H1 (cell line): ENCODE results near the gene STIMATE. TPM values are rescaled to one million over a fixed set of nuclear protein-coding genes. Genes with fewer than 3 reads are reported as not detected.

ENCODE experiments used
- CTCF ChIA-PET: fragments of 300-600 bp; sonication (Branson Sonifier 250); formaldehyde crosslinking; loops from one replicate; lab custom pipeline; 2021; ENCODE audit not compliant: partially characterized antibody; lab: Charles Lee
- POLR2A ChIA-PET: fragments of 300-600 bp; sonication (Branson Sonifier 250); formaldehyde crosslinking; loops from one replicate; lab custom pipeline; 2021; ENCODE audit warnings: inconsistent platforms; ENCODE audit not compliant: partially characterized antibody; lab: Charles Lee
- DNase-seq, 2 experiments: peaks; one replicate each; pipeline versions ENCODE4 v3.0.0 to v3.0.0-alpha.2; 2010 to 2022; ENCODE audit warnings: low spot score in 2 of 2, low read depth in 1 of 2, mixed read lengths in 1 of 2
- FAIRE-seq: peaks from 2 replicates; lab custom pipeline; 2011; peaks lifted over from hg19 to GRCh38; lab: Jason Lieb, UNC
- H2AFZ ChIP-seq: 2 replicates; pipeline ENCODE4 v1.8.1; 2012; ENCODE audit warnings: low read length, inconsistent platforms
- H2AK5ac ChIP-seq: 2 replicates; pipeline ENCODE4 v1.6.1; 2013; ENCODE audit warnings: low read depth, low read length
- H2BK120ac ChIP-seq: replicated peaks from 2 replicates; pipeline ENCODE3; 2013; ENCODE audit warnings: low read depth, low read length, inconsistent platforms
- H2BK12ac ChIP-seq: 2 replicates; pipeline ENCODE4 v1.6.1; 2013; ENCODE audit warnings: low read depth, low read length
- H2BK15ac ChIP-seq: 2 replicates; pipeline ENCODE4 v1.6.1; 2013; ENCODE audit warnings: low read length
- H2BK20ac ChIP-seq: 2 replicates; pipeline ENCODE4 v1.6.1; 2013; ENCODE audit warnings: low read length
- H2BK5ac ChIP-seq: 2 replicates; pipeline ENCODE4 v1.6.1; 2013; ENCODE audit warnings: low read depth, low read length
- H3K14ac ChIP-seq: 2 replicates; pipeline ENCODE4 v1.6.1; 2013; ENCODE audit warnings: inconsistent platforms; ENCODE audit not compliant: insufficient read length
- H3K18ac ChIP-seq: 2 replicates; pipeline ENCODE4 v1.6.1; 2013; ENCODE audit warnings: low read length; ENCODE audit errors: extremely low read depth
- H3K23ac ChIP-seq: 2 replicates; pipeline ENCODE4 v1.6.1; 2013; ENCODE audit warnings: inconsistent platforms; ENCODE audit not compliant: insufficient read length
- H3K23me2 ChIP-seq: 2 replicates; pipeline ENCODE4 v1.6.1; 2013; ENCODE audit warnings: low read depth, low read length
- H3K27ac ChIP-seq: 2 replicates; pipeline ENCODE4 v1.6.1; 2011; ENCODE audit warnings: low read depth, low read length, inconsistent platforms
- H3K27me3 ChIP-seq, 4 experiments: replicated peaks in 1 of 4; 1 replicate in 1 of 4; 2 replicates in 3 of 4; pipeline versions ENCODE4 v1.6.1 to v1.8.1; 2011 to 2013; ENCODE audit warnings: low read length in 3 of 4, mild to moderate bottlenecking in 3 of 4, inconsistent platforms in 2 of 4, mixed read lengths in 2 of 4, moderate library complexity in 1 of 4; ENCODE audit not compliant: control insufficient read depth in 3 of 4, insufficient read depth in 3 of 4; ENCODE audit errors: extremely low read depth in 1 of 4
- H3K36me3 ChIP-seq, 4 experiments: 2 replicates each; pipeline versions ENCODE4 v1.6.1 to v1.8.1; 2011 to 2013; ENCODE audit warnings: mild to moderate bottlenecking in 4 of 4, low read length in 3 of 4, moderate library complexity in 2 of 4, control low read depth in 1 of 4, inconsistent platforms in 1 of 4; ENCODE audit not compliant: insufficient read depth in 4 of 4, control insufficient read depth in 2 of 4
- H3K4ac ChIP-seq: replicated peaks from 2 replicates; pipeline ENCODE3; 2013; ENCODE audit warnings: low read length, low read depth, mixed read lengths, inconsistent platforms; ENCODE audit not compliant: insufficient read length
- H3K4me1 ChIP-seq, 4 experiments: replicated peaks in 1 of 4; 1 replicate in 1 of 4; 2 replicates in 3 of 4; pipeline versions ENCODE4 v1.6.1 to v1.8.1; 2011 to 2013; ENCODE audit warnings: low read length in 3 of 4, inconsistent platforms in 2 of 4, mixed read lengths in 1 of 4; ENCODE audit not compliant: insufficient read depth in 4 of 4, control insufficient read depth in 3 of 4
- H3K4me2 ChIP-seq, 2 experiments: 2 replicates each; pipeline versions ENCODE4 v1.6.1 to v1.8.1; 2011 to 2013; ENCODE audit warnings: low read depth in 2 of 2, low read length in 2 of 2, control low read depth in 1 of 2, inconsistent platforms in 1 of 2, mild to moderate bottlenecking in 1 of 2; ENCODE audit not compliant: insufficient read depth in 1 of 2
- H3K4me3 ChIP-seq, 4 experiments: fragments of 200-600, 300-600 bp in 1 of 4; sonication (generic), shearing (Covaris generic), sonication (Bioruptor Twin) in 1 of 4; 2 replicates each; pipeline versions ENCODE4 v1.5.1 to v1.8.1; 2011 to 2016; ENCODE audit warnings: low read length in 4 of 4, low read depth in 3 of 4, control low read depth in 2 of 4, inconsistent platforms in 2 of 4, mild to moderate bottlenecking in 2 of 4, mixed read lengths in 1 of 4, moderate library complexity in 1 of 4; ENCODE audit not compliant: insufficient read depth in 2 of 4; ENCODE audit errors: extremely low read depth in 1 of 4
- H3K56ac ChIP-seq: replicated peaks from 2 replicates; pipeline ENCODE3; 2013; ENCODE audit warnings: low read depth, mild to moderate bottlenecking, mixed read lengths, low read length, inconsistent platforms; ENCODE audit not compliant: insufficient read length
- H3K79me1 ChIP-seq: 2 replicates; pipeline ENCODE4 v1.6.1; 2013; ENCODE audit warnings: low read depth, low read length, control low read depth
- H3K79me2 ChIP-seq, 2 experiments: 2 replicates each; pipeline versions ENCODE4 v1.6.1 to v1.8.1; 2012 to 2013; ENCODE audit warnings: low read length in 2 of 2, mild to moderate bottlenecking in 2 of 2, inconsistent platforms in 1 of 2; ENCODE audit not compliant: insufficient read depth in 2 of 2, control insufficient read depth in 1 of 2
- H3K9ac ChIP-seq, 4 experiments: replicated peaks in 1 of 4; 1 replicate in 1 of 4; 2 replicates in 3 of 4; pipeline versions ENCODE4 v1.6.1 to v1.8.1; 2011 to 2013; ENCODE audit warnings: low read depth in 3 of 4, low read length in 3 of 4, control low read depth in 2 of 4, mild to moderate bottlenecking in 2 of 4, moderate library complexity in 2 of 4, inconsistent platforms in 1 of 4; ENCODE audit errors: extremely low read depth in 1 of 4
- H3K9me3 ChIP-seq, 2 experiments: 2 replicates each; pipeline versions ENCODE4 v1.6.1 to v1.8.1; 2012 to 2013; ENCODE audit warnings: mild to moderate bottlenecking in 2 of 2, moderate library complexity in 2 of 2, control low read depth in 1 of 2, inconsistent platforms in 1 of 2, low read depth in 1 of 2, low read length in 1 of 2, mixed read lengths in 1 of 2; ENCODE audit not compliant: insufficient read depth in 2 of 2
- H4K20me1 ChIP-seq, 2 experiments: replicated peaks in 1 of 2; 2 replicates each; pipeline versions ENCODE3 to v1.8.1; 2011 to 2013; ENCODE audit warnings: inconsistent platforms in 2 of 2, low read length in 2 of 2, mild to moderate bottlenecking in 1 of 2; ENCODE audit not compliant: insufficient read depth in 2 of 2, control insufficient read depth in 1 of 2
- H4K5ac ChIP-seq: 2 replicates; pipeline ENCODE4 v1.6.1; 2013; ENCODE audit warnings: low read length, low read depth, mixed read lengths, inconsistent platforms; ENCODE audit not compliant: insufficient read length
- H4K8ac ChIP-seq: 2 replicates; pipeline ENCODE4 v1.8.0; 2013; ENCODE audit warnings: mild to moderate bottlenecking, moderate library complexity, low read length, inconsistent platforms; ENCODE audit not compliant: insufficient read depth; ENCODE audit errors: extremely low read depth
- H4K91ac ChIP-seq: replicated peaks from 2 replicates; pipeline ENCODE3; 2013; ENCODE audit warnings: low read length, mixed read lengths, inconsistent platforms; ENCODE audit not compliant: insufficient read length
- POU5F1 ChIP-seq: IDR thresholded peaks from 2 replicates; pipeline ENCODE4 v1.6.1; 2011; ENCODE audit warnings: low read depth, mild to moderate bottlenecking, low read length, moderate library complexity
- RFX5 ChIP-seq: IDR thresholded peaks from 2 replicates; pipeline ENCODE4 v1.6.1; 2011; ENCODE audit warnings: low read depth, low read length, improper control_type of control experiment, borderline replicate concordance
- WGBS, 2 experiments: shearing (Covaris generic) in 1 of 2; methylation state at CpG; one replicate each; pipeline versions ENCODE4 v1.1.6 to v1.1.7; 2013 to 2015; ENCODE audit warnings: low lambda C conversion rate in 2 of 2, mixed read lengths in 2 of 2, inconsistent platforms in 1 of 2, low coverage in 1 of 2, missing lambda C conversion rate in 1 of 2; ENCODE audit not compliant: insufficient replicate concordance in 2 of 2, insufficient coverage in 1 of 2, insufficient read length in 1 of 2; ENCODE audit errors: extremely low coverage in 1 of 2, missing lambda C conversion rate in 1 of 2; 5-methylcytosine and 5-hydroxymethylcytosine counted together
- microRNA-seq, 2 experiments: library from miRNA; unstranded; fragments of <30 nt; microRNA quantifications; one replicate each; pipeline versions ENCODE4 to v1.2.0, GENCODE V29; 2016 to 2020; ENCODE audit warnings: borderline microRNAs expressed in 2 of 2, borderline number of aligned reads in 2 of 2, borderline replicate concordance in 1 of 2
- polyA plus RNA-seq, 7 experiments: library from polyadenylated mRNA; depleted of rRNA in 3 of 7; stranded (reverse) in 5 of 7; unstranded in 2 of 7; fragments of >200 nt in 5 of 7; fragments of 200-250 nt in 2 of 7; gene quantifications; 1 replicate in 5 of 7; 2 replicates in 1 of 7; 4 replicates in 1 of 7; pipeline versions ENCODE4 v1.2.1 to v1.2.3, GENCODE V29; 2011 to 2013; ENCODE audit warnings: missing spikeins in 2 of 7, mixed read lengths in 2 of 7
- small RNA-seq: library from polyadenylated mRNA; stranded (forward); fragments of <200 nt; extraction: miRNeasy Mini kit (QIAGEN cat#:217004); gene quantifications from one replicate; pipeline ENCODE3, GENCODE V24; 2013; ENCODE audit not compliant: insufficient read depth
- total RNA-seq: library from RNA; stranded (reverse); fragmentation: NEBNext Ultra II Directional; extraction: Animal tissue kit (Norgen Biotek cat#: 25700); gene quantifications from 2 replicates; pipeline ENCODE4 v1.2.1, GENCODE V29; 2021

The STIMATE gene
- total and polyA plus RNA-seq, 2 of the 8 experiments (the other 6 are each of a cell fraction or from before 2014, with no cell fraction given): 17.5 to 22.1 TPM

- H3K56ac ChIP-seq: no peak overlapping the region
- no peak overlapping the region for H2BK5ac ChIP-seq
- H3K79me1 ChIP-seq: no peaks in the 10 kb centered on the region
- no peak overlapping the region for H4K91ac ChIP-seq
- no peak overlapping the region for H3K4me2 ChIP-seq
- 0 out of 7 replicates have a peak, but pooled peaks cover 0 to 2% (median 0%) of the 10 kb centered on the region in 4 experiments for H3K4me1 ChIP-seq
- H3K14ac ChIP-seq: no peak overlapping the region
- no peak overlapping the region for H3K18ac ChIP-seq
- no peak overlapping the region for H3K4me3 ChIP-seq
- H2BK20ac ChIP-seq: no peak overlapping the region
- H3K79me2 ChIP-seq: no peaks in the 10 kb centered on the region
- 85% methylated on average over 10 of the region's 11 CpGs; no CpG with 5 or more reads in 1 of the 2 experiments for WGBS, 2 experiments
- H2BK120ac ChIP-seq: no peak overlapping the region
- H4K20me1 ChIP-seq: peaks cover 0 to 3% of the 10 kb centered on the region in 2 experiments
- H3K4ac ChIP-seq: no peak overlapping the region
- DNase-seq: no peak
- H3K9ac ChIP-seq: no peak overlapping the region
- H3K23ac ChIP-seq: no peak overlapping the region
- H2BK12ac ChIP-seq: no peak overlapping the region
- H2AK5ac ChIP-seq: no peak overlapping the region
- H3K9me3 ChIP-seq: no peaks in the 10 kb centered on the region
- no peak for FAIRE-seq
- ChIA-PET CTCF (interaction anchor here (0.8 to 3.2 kb wide), 7 partner anchors 8 to 128 kb away, joined by 3 to 26 read pairs (median 3); no protein-coding TSS in a partner anchor), POLR2A (interaction anchor here (1.1 to 1.5 kb wide), 2 partner anchors 9 to 12 kb away, joined by 4 read pairs; no protein-coding TSS in a partner anchor)
- H2AFZ ChIP-seq: no peak overlapping the region
- H4K5ac ChIP-seq: no peak overlapping the region
- TF ChIP-seq RFX5 (no peak), POU5F1 (no peak)
- no peaks in the 10 kb centered on the region for H3K27me3 ChIP-seq
- H3K27ac ChIP-seq: no peak overlapping the region
- H2BK15ac ChIP-seq: no peak overlapping the region
- no peaks in the 10 kb centered on the region for H3K36me3 ChIP-seq
- H4K8ac ChIP-seq: no peak overlapping the region
- H3K23me2 ChIP-seq: no peaks in the 10 kb centered on the region
Observed at GRCh38 chr3:52787246-52787645, 110.1 kb downstream of the STIMATE start.

Small RNAs within 50 kb of the gene (microRNA-seq; reads per million reads assigned to microRNA genes)
- gene MIR8064: 0 reads per million in 2 experiments

Small RNAs within 50 kb of the gene (small RNA-seq; reads per million reads assigned to genes)
- gene MIR8064: not detected
- gene MUSTN1: not detected

Other genes with a start within 250 kb of the STIMATE start
- 65.8 and 65.9 TPM in 2 replicates for gene PBRM1, start 211.6 kb downstream of the STIMATE start, total RNA-seq
- 17.0 and 19.3 TPM in 2 replicates for gene PBRM1, start 211.6 kb downstream of the STIMATE start, polyA plus RNA-seq (2011; rRNA removed)
- 174 and 184 TPM in 2 replicates for gene GNL3, start 211.5 kb downstream of the STIMATE start, total RNA-seq
- gene GNL3, start 211.5 kb downstream of the STIMATE start, polyA plus RNA-seq (2011; rRNA removed): 35.7 and 45.5 TPM in 2 replicates
- 33.6 and 33.8 TPM in 2 replicates for gene GLT8D1, start 191.8 kb downstream of the STIMATE start, total RNA-seq
- 23.2 and 29.0 TPM in 2 replicates for gene GLT8D1, start 191.8 kb downstream of the STIMATE start, polyA plus RNA-seq (2011; rRNA removed)
- gene SPCS1, start 191.4 kb downstream of the STIMATE start, total RNA-seq: 102 and 104 TPM in 2 replicates
- gene SPCS1, start 191.4 kb downstream of the STIMATE start, polyA plus RNA-seq (2011; rRNA removed): 185 and 191 TPM in 2 replicates
- gene NEK4, start 126.6 kb downstream of the STIMATE start, total RNA-seq: 39.5 and 40.0 TPM in 2 replicates
- gene NEK4, start 126.6 kb downstream of the STIMATE start, polyA plus RNA-seq (2011; rRNA removed): 6.0 and 7.5 TPM in 2 replicates
- not detected in 2 replicates for gene ITIH1, start 119.9 kb downstream of the STIMATE start, total RNA-seq
- gene ITIH1, start 119.9 kb downstream of the STIMATE start, polyA plus RNA-seq (2011; rRNA removed): not detected in 2 replicates
- not detected in 2 replicates for gene ITIH3, start 102.8 kb downstream of the STIMATE start, total RNA-seq
- gene ITIH3, start 102.8 kb downstream of the STIMATE start, polyA plus RNA-seq (2011; rRNA removed): not detected in 2 replicates
- 0.78 and 3.7 TPM in 2 replicates for gene ITIH4, start 66.9 kb downstream of the STIMATE start, total RNA-seq
- 3.2 and 3.4 TPM in 2 replicates for gene ITIH4, start 66.9 kb downstream of the STIMATE start, polyA plus RNA-seq (2011; rRNA removed)
- 0.84 and 2.4 TPM in 2 replicates for gene MUSTN1, start 62.5 kb downstream of the STIMATE start, total RNA-seq
- 1.1 and 3.0 TPM in 2 replicates for gene MUSTN1, start 62.5 kb downstream of the STIMATE start, polyA plus RNA-seq (2011; rRNA removed)
- 16.8 and 18.7 TPM in 2 replicates for gene SFMBT1, start 148.5 kb upstream of the STIMATE start, total RNA-seq
- gene SFMBT1, start 148.5 kb upstream of the STIMATE start, polyA plus RNA-seq (2011; rRNA removed): 5.5 and 8.1 TPM in 2 replicates
- 24.4 and 27.7 TPM in 2 replicates for gene RFT1, start 232.9 kb upstream of the STIMATE start, total RNA-seq
- gene RFT1, start 232.9 kb upstream of the STIMATE start, polyA plus RNA-seq (2011; rRNA removed): 35.1 and 42.4 TPM in 2 replicates